NCI-H1930 (cell line): ENCODE data around the gene SYNDIG1L.
"Not testable (repeated sequence)": the region's sequence is repeated elsewhere in the genome, so short reads cannot be mapped to it uniquely, and the experiment has no call there.

Source experiments
- DNase-seq, 2 experiments: peaks; one replicate each; lab custom pipeline; 2025; lab: John Stamatoyannopoulos, UW

The SYNDIG1L gene

GRCh38 chr14:74402401-74403251 is 23.4 kb downstream of the SYNDIG1L start:
- no peak for DNase-seq

- no peak for DNase-seq
Measured at GRCh38 chr14:74401504-74402241, 24.3 kb downstream of the SYNDIG1L start.

- no peak for DNase-seq
Measured at GRCh38 chr14:74400919-74401503, 25.0 kb downstream of the SYNDIG1L start.

GRCh38 chr14:74400031-74400685 is 25.9 kb downstream of the SYNDIG1L start:
- no peak for DNase-seq

- DNase-seq, result no peak
Measured at GRCh38 chr14:74395094-74395493, 30.9 kb downstream of the SYNDIG1L start.

- DNase-seq, result no peak
Measured at GRCh38 chr14:74394549-74394948, 31.5 kb downstream of the SYNDIG1L start.

- DNase-seq, result no peak
Measured at GRCh38 chr14:74392616-74393570, 33.1 kb downstream of the SYNDIG1L start.

- no peak for DNase-seq
Measured at GRCh38 chr14:74391479-74391878, 34.5 kb downstream of the SYNDIG1L start.

GRCh38 chr14:74390505-74390904 is 35.5 kb downstream of the SYNDIG1L start:
- DNase-seq, result not testable (repeated sequence)

- no peak for DNase-seq
Measured at GRCh38 chr14:74389980-74390379, 36.0 kb downstream of the SYNDIG1L start.

GRCh38 chr14:74382231-74382630 is 43.8 kb downstream of the SYNDIG1L start:
- DNase-seq, result no peak

- not testable (repeated sequence) for DNase-seq
Measured at GRCh38 chr14:74381571-74381970, 44.4 kb downstream of the SYNDIG1L start.

GRCh38 chr14:74380845-74381244 is 45.2 kb downstream of the SYNDIG1L start:
- no peak for DNase-seq

GRCh38 chr14:74380172-74380571 is 45.8 kb downstream of the SYNDIG1L start:
- DNase-seq, result no peak

- no peak for DNase-seq
Measured at GRCh38 chr14:74377976-74378690, 47.9 kb downstream of the SYNDIG1L start.

- no peak for DNase-seq
Measured at GRCh38 chr14:74368441-74368840, 57.6 kb downstream of the SYNDIG1L start.

- DNase-seq, result no peak
Measured at GRCh38 chr14:74368026-74368425, 58.0 kb downstream of the SYNDIG1L start.

GRCh38 chr14:74364271-74364880 is 61.6 kb downstream of the SYNDIG1L start:
- DNase-seq, result no peak

- peak; percentile 40 to 47 for DNase-seq
Measured at GRCh38 chr14:74362361-74362915, 63.6 kb downstream of the SYNDIG1L start.

- DNase-seq, result no peak
Measured at GRCh38 chr14:74360163-74360562, 65.8 kb downstream of the SYNDIG1L start.
